Smooth muscle cell (in vitro differentiated cells): Measurements from ENCODE around the gene SLC8A1. TPM values are rescaled to one million over a fixed set of nuclear protein-coding genes. Genes with fewer than 3 reads are reported as not detected.

Experiments
- DNase-seq: peaks from one replicate; lab custom pipeline; 2025; ENCODE audit not compliant: unreplicated experiment; lab: John Stamatoyannopoulos, UW
- H2AFZ ChIP-seq: fragments of 200-600 bp; sonication (generic); 2 replicates; pipeline ENCODE4 v1.6.0; 2016; ENCODE audit warnings: antibody characterized with exemption, low read depth, mild to moderate bottlenecking
- H3F3A ChIP-seq: fragments of 200-600 bp; sonication (generic); 2 replicates; pipeline ENCODE4 v1.6.0; 2017; ENCODE audit warnings: antibody characterized with exemption, low read depth
- H3K27ac ChIP-seq: fragments of 200-600 bp; sonication (generic); 2 replicates; pipeline ENCODE4 v1.5.1; 2016; ENCODE audit warnings: low read depth, mild to moderate bottlenecking
- H3K27me3 ChIP-seq: fragments of 200-600 bp; sonication (generic); 2 replicates; pipeline ENCODE4 v1.6.1; 2016; ENCODE audit warnings: low read depth, mild to moderate bottlenecking
- H3K36me3 ChIP-seq: fragments of 200-600 bp; sonication (generic); 2 replicates; pipeline ENCODE4 v1.5.1; 2016; ENCODE audit warnings: low read depth
- H3K4me1 ChIP-seq: fragments of 200-600 bp; sonication (generic); 2 replicates; pipeline ENCODE4 v1.5.1; 2016; ENCODE audit warnings: low read depth
- H3K4me2 ChIP-seq: fragments of 200-600 bp; sonication (generic); 2 replicates; pipeline ENCODE4 v1.6.0; 2016; ENCODE audit warnings: mild to moderate bottlenecking
- H3K4me3 ChIP-seq: fragments of 200-600 bp; sonication (generic); 2 replicates; pipeline ENCODE4 v1.5.1; 2016; ENCODE audit warnings: mild to moderate bottlenecking
- H3K79me2 ChIP-seq: fragments of 200-600 bp; sonication (generic); 2 replicates; pipeline ENCODE4 v1.6.0; 2016; ENCODE audit warnings: low read depth, mild to moderate bottlenecking
- H3K9ac ChIP-seq: fragments of 200-600 bp; sonication (generic); 2 replicates; pipeline ENCODE4 v1.6.0; 2016; ENCODE audit warnings: low read depth
- H3K9me3 ChIP-seq: fragments of 200-600 bp; sonication (generic); replicated peaks from 2 replicates; pipeline ENCODE4 v1.5.1; 2016; ENCODE audit warnings: low read depth
- H4K20me1 ChIP-seq: fragments of 200-600 bp; sonication (generic); 2 replicates; pipeline ENCODE4 v1.6.0; 2016; ENCODE audit warnings: low read depth
- WGBS: methylation state at CpG from one replicate; pipeline ENCODE4 v1.1.7; 2016; ENCODE audit warnings: low lambda C conversion rate; 5-methylcytosine and 5-hydroxymethylcytosine counted together
- polyA plus RNA-seq: library from polyadenylated mRNA; unstranded; fragments of >200 nt; fragmentation: Nextera tagmentation; extraction: Ambion mirVana; gene quantifications from 2 replicates; pipeline ENCODE4 v1.2.1, GENCODE V29; 2016
- total RNA-seq: library from RNA; depleted of rRNA; stranded (reverse); fragments of >200 nt; gene quantifications from 2 replicates; pipeline ENCODE4 v1.2.3, GENCODE V29; 2014
- TF ChIP-seq, protein P1 (sequence below): fragments of 200-600 bp; sonication (generic); IDR thresholded peaks from 2 replicates; pipeline ENCODE4 v1.5.1; 2017; ENCODE audit warnings: borderline replicate concordance, mild to moderate bottlenecking, antibody characterized with exemption; ENCODE audit not compliant: insufficient read depth, poor library complexity, severe bottlenecking

The SLC8A1 gene
- total and polyA plus RNA-seq, 2 experiments from 2014 or later: 1.1 to 5.3 TPM

DNA sequence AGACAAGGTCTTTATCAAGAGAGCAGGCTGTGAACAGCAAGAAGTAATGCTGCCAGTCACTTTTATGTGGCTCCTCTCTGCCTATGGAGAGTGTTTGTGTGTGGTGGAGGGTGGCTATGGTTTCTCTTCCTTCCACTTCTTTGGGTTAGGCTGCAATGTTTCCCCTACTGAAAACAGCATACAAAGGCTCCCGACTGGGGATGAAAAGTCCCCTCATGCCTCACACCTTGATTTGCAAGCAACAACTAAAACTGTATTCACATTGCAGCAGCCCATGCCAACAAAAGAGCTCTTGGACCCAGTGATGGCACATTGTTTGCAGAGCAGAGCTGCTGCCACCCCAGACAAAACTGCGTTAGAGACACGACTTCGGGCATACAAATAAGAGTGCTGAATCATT, 301.6 kb downstream of the SLC8A1 start:
- Histone ChIP-seq H2AFZ (no peak overlapping the region), H3F3A (no peaks in the 10 kb centered on the region), H3K9me3 (no peaks in the 10 kb centered on the region), H3K27me3 (no peaks in the 10 kb centered on the region), H3K4me3 (no peak overlapping the region), H3K9ac (no peak overlapping the region), H3K4me2 (no peak overlapping the region), H3K27ac (no peak overlapping the region), H3K4me1 (no peaks in the 10 kb centered on the region), H4K20me1 (no peaks in the 10 kb centered on the region), H3K36me3 (no peaks in the 10 kb centered on the region), H3K79me2 (no peaks in the 10 kb centered on the region)
- TF ChIP-seq, protein P1, sequence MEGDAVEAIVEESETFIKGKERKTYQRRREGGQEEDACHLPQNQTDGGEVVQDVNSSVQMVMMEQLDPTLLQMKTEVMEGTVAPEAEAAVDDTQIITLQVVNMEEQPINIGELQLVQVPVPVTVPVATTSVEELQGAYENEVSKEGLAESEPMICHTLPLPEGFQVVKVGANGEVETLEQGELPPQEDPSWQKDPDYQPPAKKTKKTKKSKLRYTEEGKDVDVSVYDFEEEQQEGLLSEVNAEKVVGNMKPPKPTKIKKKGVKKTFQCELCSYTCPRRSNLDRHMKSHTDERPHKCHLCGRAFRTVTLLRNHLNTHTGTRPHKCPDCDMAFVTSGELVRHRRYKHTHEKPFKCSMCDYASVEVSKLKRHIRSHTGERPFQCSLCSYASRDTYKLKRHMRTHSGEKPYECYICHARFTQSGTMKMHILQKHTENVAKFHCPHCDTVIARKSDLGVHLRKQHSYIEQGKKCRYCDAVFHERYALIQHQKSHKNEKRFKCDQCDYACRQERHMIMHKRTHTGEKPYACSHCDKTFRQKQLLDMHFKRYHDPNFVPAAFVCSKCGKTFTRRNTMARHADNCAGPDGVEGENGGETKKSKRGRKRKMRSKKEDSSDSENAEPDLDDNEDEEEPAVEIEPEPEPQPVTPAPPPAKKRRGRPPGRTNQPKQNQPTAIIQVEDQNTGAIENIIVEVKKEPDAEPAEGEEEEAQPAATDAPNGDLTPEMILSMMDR: no peak
- 91% methylated on average over 4 of the region's 4 CpGs for WGBS
- DNase-seq: no peak

DNA sequence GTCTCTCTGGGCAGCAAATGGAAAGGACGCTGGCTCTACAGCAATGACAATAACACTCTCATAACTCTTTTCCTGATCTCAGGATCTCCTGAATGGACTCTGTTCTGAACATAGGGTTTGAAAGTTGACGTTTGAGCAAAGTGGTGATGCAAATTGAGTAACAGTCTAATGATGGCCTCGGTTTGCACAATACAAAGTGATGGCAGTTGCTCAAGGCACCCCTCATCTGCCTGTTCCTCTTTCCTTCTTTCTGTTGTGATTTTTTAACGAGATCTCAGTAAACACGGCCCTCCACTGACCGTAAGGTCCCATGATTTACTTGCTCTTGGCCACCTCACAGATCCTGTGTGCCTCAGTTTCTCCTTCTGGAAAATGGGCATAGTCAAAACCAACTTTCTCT, 303.6 kb downstream of the SLC8A1 start:
- H3K36me3 ChIP-seq: no peaks in the 10 kb centered on the region
- 94% methylated on average over 6 of the region's 6 CpGs for WGBS

DNA sequence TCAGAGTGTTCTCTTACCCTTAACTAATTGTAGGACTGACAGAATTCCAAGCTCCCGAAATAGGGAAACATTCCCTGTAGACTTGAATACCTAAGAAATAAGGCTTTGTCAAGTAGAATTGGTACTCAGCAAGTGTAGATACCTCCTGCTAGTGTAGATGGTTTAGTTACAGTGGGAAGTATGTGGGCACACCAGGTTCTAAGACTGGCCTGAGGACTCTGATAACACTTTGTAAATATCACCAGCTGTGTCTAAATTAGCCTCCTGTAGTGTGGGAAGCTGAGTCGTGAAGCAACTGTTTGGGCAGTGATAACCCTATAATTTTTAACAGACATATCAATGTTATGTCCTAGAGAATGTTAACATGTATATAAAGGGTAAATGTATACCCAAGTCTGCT, 304.5 kb downstream of the SLC8A1 start:
- no peaks in the 10 kb centered on the region for H3K9me3 ChIP-seq
- H3F3A ChIP-seq: no peaks in the 10 kb centered on the region
- H3K4me1 ChIP-seq: no peaks in the 10 kb centered on the region
- H4K20me1 ChIP-seq: no peaks in the 10 kb centered on the region
- H3K4me3 ChIP-seq: no peak overlapping the region
- no peak overlapping the region for H3K4me2 ChIP-seq
- H3K79me2 ChIP-seq: no peaks in the 10 kb centered on the region
- TF ChIP-seq, protein P1: no peak
- DNase-seq: no peak
- no peak overlapping the region for H2AFZ ChIP-seq
- H3K27ac ChIP-seq: no peak overlapping the region
- H3K9ac ChIP-seq: no peak overlapping the region
- no peaks in the 10 kb centered on the region for H3K27me3 ChIP-seq
- H3K36me3 ChIP-seq: no peaks in the 10 kb centered on the region
- WGBS: 65% methylated on average over 2 of the region's 2 CpGs

More for the DNA sequence above, 303.6 kb downstream of the SLC8A1 start:
- Histone ChIP-seq H3K9me3 (no peaks in the 10 kb centered on the region), H3K4me2 (no peak overlapping the region), H3K27me3 (no peaks in the 10 kb centered on the region), H2AFZ (no peak overlapping the region), H3K79me2 (no peaks in the 10 kb centered on the region), H4K20me1 (no peaks in the 10 kb centered on the region), H3K27ac (no peak overlapping the region), H3K4me1 (no peaks in the 10 kb centered on the region), H3K4me3 (no peak overlapping the region), H3F3A (no peaks in the 10 kb centered on the region), H3K9ac (no peak overlapping the region)
- no peak for DNase-seq
- TF ChIP-seq, protein P1: no peak

DNA sequence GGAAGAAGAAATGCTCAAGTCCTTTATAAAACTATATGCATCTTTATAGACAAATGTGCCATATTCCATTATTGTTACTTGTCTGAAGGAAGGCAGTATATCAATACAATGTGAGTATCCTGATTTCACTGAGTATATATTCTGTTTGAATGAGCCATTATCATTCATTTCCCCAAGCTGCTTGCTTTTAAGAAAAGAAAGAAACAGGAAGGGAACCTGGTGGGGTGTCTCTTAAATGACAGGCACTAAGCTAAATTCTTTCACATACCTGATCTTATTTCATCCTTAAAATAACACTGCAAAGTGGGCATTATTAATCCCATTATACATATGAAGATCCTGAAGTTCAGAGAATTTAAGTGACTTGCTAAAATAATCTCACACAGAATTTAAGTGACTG, 307.9 kb downstream of the SLC8A1 start:
- H3K9me3 ChIP-seq: no peaks in the 10 kb centered on the region
- no peak for DNase-seq
- H2AFZ ChIP-seq: no peak overlapping the region
- no peak overlapping the region for H3K9ac ChIP-seq
- no peaks in the 10 kb centered on the region for H3K4me1 ChIP-seq
- TF ChIP-seq, protein P1: no peak
- H3K4me3 ChIP-seq: no peak overlapping the region
- no peaks in the 10 kb centered on the region for H3K79me2 ChIP-seq
- no peak overlapping the region for H3K27ac ChIP-seq
- no peaks in the 10 kb centered on the region for H4K20me1 ChIP-seq
- no peaks in the 10 kb centered on the region for H3K27me3 ChIP-seq
- no peaks in the 10 kb centered on the region for H3F3A ChIP-seq
- H3K4me2 ChIP-seq: no peak overlapping the region
- no peaks in the 10 kb centered on the region for H3K36me3 ChIP-seq
